D721Med (cell line): ENCODE data around the gene LMAN2L.
A peak's percentile ranks its signal among the peaks of the same experiment; 100 is the strongest.

Experiments used
- DNase-seq: peaks from one replicate; pipeline ENCODE4 v3.0.0; 2011; ENCODE audit warnings: low spot score; ENCODE audit not compliant: insufficient read length
- FAIRE-seq: peaks from 2 replicates; lab custom pipeline; 2011; peaks lifted over from hg19 to GRCh38; lab: Jason Lieb, UNC
- TF ChIP-seq, protein P1 (sequence below): IDR thresholded peaks from 2 replicates; pipeline ENCODE4 v1.5.1; 2012; ENCODE audit warnings: mild to moderate bottlenecking, control low read depth; ENCODE audit not compliant: insufficient read depth; ENCODE audit errors: missing control alignments

LMAN2L gene

DNA sequence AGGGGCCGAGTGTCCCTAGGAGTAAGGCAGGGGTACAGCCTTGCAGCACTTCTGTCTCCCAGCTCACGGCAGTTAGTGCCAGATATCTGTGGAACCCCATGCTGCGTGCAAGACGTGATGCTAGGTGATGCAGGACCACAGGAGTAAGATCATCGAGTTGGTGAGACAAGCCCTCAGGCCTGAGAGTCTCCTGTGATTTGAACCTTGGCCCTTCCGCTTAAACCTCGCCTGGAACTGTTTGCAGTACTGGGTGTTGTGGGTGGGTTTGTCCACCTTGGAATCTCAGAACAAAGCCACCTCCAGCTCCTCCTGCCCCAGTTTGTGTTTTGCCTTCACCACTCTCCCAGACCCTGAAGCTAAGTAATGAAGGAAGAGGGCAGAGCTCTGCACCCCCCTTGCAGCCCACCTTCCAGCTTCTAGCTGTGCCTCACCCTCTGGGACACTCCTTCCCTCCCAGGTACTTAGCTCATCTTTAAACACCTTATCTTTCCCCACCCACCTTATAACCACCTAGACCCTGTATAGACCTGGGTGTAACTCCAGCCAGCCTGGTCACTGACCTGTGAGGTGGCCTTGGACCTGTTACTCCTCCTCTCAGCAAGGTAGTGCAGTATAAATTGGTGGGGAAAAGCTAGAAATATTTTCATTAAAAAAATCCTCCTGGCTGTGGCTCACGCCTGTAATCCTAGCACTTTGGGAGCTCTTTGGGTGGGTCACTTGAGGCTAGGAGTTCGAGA lies 27.4 kb upstream of the LMAN2L start:
- TF ChIP-seq, protein P1, sequence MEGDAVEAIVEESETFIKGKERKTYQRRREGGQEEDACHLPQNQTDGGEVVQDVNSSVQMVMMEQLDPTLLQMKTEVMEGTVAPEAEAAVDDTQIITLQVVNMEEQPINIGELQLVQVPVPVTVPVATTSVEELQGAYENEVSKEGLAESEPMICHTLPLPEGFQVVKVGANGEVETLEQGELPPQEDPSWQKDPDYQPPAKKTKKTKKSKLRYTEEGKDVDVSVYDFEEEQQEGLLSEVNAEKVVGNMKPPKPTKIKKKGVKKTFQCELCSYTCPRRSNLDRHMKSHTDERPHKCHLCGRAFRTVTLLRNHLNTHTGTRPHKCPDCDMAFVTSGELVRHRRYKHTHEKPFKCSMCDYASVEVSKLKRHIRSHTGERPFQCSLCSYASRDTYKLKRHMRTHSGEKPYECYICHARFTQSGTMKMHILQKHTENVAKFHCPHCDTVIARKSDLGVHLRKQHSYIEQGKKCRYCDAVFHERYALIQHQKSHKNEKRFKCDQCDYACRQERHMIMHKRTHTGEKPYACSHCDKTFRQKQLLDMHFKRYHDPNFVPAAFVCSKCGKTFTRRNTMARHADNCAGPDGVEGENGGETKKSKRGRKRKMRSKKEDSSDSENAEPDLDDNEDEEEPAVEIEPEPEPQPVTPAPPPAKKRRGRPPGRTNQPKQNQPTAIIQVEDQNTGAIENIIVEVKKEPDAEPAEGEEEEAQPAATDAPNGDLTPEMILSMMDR = no peak
- FAIRE-seq (no peak), DNase-seq (no peak)

DNA sequence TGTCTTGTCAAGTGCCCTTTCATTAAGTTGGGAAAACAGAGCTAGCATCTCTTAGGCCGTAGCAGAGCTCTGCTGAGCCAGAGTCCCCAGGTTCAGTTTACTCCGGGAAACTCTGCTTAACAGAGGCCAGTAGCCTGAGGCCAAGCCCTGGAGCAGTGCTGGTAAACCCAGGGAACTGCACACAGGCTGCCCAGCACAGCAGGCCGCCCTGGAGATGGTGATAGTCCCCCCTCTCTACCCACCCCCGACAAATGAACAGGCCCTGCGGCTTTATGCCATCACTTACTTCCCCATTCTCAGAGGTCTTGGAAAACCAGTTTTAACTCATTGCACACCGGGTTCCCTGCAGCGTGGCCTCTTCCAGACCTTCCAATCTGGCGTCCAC lies 24.4 kb upstream of the LMAN2L start:
- FAIRE-seq = no peak
- TF ChIP-seq, protein P1 = no peak
- no peak for DNase-seq

DNA sequence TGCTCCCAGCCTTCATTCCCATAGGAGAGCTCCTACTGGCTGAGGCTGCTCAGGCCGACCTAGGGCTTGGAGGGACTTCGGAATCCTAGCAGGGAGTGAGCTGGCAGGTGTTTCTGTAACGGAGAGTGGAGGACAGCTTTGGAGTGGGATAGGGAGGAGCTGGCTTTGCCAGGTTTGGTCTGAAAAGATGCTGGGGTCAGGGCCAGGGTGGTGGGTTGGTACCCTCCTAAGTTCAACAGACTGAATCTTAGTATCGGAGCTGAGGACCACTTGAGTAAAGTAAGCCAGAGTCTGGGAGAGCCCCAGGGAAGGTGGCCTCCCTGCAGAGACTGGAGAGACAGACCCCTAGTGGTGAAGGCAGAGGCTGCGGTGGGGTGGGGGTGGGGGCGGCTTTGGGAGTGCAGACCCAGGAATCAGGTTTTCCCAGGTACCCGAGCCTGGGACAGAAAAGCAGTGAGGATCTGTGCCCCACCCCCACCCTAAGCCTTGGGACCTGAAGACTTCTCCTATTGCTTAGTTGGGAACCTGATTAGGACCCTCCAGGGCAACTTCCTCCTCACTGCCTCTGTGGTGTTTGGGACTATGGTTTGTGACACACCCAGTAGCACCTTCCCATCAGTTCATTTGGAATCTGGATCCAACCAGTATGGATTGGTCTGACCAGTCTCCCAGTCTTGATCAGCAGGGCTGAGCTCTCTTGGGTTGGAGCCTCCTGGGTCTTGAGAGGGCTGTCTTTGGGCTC lies 23.8 kb upstream of the LMAN2L start:
- TF ChIP-seq, protein P1 = peak; percentile 42
- FAIRE-seq = no peak
- DNase-seq = peak; percentile 66

DNA sequence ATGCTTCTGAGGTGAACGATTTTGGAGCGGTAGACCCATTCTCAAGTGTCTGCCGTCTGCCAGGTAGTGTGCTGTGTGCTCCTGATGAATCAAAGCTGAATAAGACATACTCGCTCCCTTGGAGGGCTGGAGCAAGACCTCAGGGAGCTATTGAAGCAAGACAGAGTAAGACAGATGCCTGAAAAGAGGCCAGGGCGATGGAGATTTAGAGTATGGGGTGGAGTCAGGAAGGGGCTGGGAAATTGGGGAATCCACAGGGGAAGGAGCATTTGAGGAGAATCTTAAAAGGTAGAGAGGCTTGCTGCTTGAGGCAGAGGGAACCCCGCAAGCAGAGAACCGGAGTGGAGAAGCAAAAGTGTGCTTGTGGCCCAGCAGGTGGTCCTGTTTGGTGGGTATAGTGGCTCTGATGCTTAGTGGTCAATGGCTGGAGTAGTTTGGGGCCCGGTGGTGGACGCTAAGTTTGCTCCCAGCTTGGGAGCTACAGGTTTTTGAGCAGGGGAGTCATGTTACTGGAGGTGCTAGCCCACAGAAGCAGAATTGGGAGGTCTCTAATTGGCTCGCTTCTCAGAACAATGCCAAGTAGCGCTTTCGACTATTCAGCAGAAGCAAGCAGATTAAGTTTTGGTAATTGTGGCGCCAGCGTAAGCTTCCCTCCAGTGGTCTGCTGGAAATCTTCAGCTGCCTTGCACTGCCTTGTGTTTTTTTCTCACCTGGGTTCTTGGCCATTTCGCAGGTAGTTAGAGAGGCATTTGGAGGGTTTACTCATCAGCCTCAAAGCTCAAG lies 22.9 kb upstream of the LMAN2L start:
- TF ChIP-seq, protein P1 = peak; percentile 9
- no peak for FAIRE-seq
- no peak for DNase-seq

DNA sequence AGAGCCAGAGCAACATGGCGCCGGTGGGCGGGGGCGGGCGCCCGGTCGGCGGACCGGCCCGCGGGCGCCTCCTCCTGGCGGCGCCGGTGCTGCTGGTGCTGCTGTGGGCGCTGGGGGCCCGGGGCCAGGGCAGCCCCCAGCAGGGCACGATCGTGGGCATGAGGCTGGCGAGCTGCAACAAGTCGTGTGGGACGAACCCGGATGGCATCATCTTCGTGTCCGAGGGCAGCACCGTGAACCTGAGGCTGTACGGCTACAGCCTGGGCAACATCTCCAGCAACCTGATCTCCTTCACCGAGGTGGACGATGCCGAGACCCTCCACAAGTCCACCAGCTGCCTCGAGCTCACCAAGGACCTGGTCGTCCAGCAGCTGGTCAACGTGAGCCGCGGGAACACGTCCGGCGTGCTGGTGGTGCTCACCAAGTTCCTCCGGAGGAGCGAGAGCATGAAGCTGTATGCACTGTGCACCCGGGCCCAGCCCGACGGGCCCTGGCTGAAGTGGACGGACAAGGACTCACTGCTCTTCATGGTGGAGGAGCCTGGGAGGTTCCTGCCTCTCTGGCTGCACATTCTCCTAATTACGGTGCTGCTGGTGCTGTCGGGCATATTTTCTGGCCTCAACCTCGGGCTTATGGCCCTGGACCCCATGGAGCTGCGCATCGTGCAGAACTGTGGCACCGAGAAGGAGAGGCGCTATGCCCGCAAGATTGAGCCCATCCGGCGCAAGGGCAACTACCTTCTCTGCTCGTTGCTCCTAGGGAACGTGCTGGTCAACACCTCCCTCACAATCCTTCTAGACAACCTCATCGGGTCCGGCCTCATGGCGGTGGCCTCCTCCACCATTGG lies 21.3 kb upstream of the LMAN2L start:
- DNase-seq (no peak), FAIRE-seq (no peak)
- TF ChIP-seq, protein P1 = peak; percentile 42
